Measurements from ENCODE around the gene USP40. TPM values are rescaled to one million over a fixed set of nuclear protein-coding genes. Genes with fewer than 3 reads are reported as not detected.
A peak's percentile ranks its signal among the peaks of the same experiment; 100 is the strongest.

The USP40 gene
- total and polyA plus RNA-seq, 2 of the 8 experiments (the other 6 are each of a cell fraction or from before 2014, with no cell fraction given), result 12.0 to 15.7 TPM

DNA sequence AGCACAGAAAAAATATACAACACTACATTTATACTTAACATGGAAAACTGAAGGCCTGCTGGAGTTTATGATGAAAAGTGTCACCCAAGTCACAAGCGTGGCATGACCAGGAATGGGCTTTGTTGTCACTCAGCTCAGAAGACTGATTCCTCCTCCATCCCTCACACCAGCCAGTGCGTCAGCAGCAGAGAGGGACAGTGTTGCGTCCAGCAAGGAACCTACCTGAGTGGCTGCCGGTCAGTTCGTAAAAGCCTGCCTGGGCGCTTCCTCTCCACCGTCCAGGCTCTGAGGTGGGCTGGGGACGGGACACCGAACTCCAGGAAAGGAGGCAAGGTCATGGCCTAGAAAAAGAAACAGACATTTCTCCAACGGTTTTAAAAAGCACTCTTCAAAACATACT lies 77.4 kb downstream of the USP40 start:
- no peak overlapping the region for H3K27ac ChIP-seq (ENCODE audit: low read depth, low read length)
- no peak overlapping the region for H2AFZ ChIP-seq (ENCODE audit: low read length)
- no peak overlapping the region for H4K91ac ChIP-seq (replicated peaks; ENCODE audit: insufficient read length, low read length)
- no peak overlapping the region for H3K9ac ChIP-seq (replicated peaks in 1 of 4; ENCODE audit: extremely low read depth in 1 of 4, low read depth in 3 of 4, low read length in 3 of 4)
- H3K27me3 ChIP-seq (replicated peaks in 1 of 4; ENCODE audit: control insufficient read depth in 3 of 4, extremely low read depth in 1 of 4, insufficient read depth in 3 of 4, low read length in 3 of 4), result no peaks in the 10 kb centered on the region
- H4K20me1 ChIP-seq (replicated peaks in 1 of 2; ENCODE audit: control insufficient read depth in 1 of 2, insufficient read depth in 2 of 2, low read length in 2 of 2), result no peaks in the 10 kb centered on the region
- no peaks in the 10 kb centered on the region for H3K79me1 ChIP-seq (ENCODE audit: low read depth, low read length)
- ChIA-PET POLR2A (ENCODE audit: partially characterized antibody) (no interaction called here), CTCF (ENCODE audit: partially characterized antibody) (interaction anchor here (1.0 to 1.5 kb wide), 4 partner anchors 10 to 40 kb away, joined by 3 to 4 read pairs (median 3); no protein-coding TSS in a partner anchor)
- no peak overlapping the region for H2AK5ac ChIP-seq (ENCODE audit: low read depth, low read length)
- H3K14ac ChIP-seq (ENCODE audit: insufficient read length), result no peak overlapping the region
- no peaks in the 10 kb centered on the region for H3K23me2 ChIP-seq (ENCODE audit: low read depth, low read length)
- no peak overlapping the region for H3K4me2 ChIP-seq (ENCODE audit: insufficient read depth in 1 of 2, low read depth in 2 of 2, low read length in 2 of 2)
- H2BK5ac ChIP-seq (ENCODE audit: low read depth, low read length), result no peak overlapping the region
- no peak overlapping the region for H4K5ac ChIP-seq (ENCODE audit: insufficient read length, low read depth, low read length)
- WGBS, 2 experiments (ENCODE audit: extremely low coverage in 1 of 2, insufficient coverage in 1 of 2, insufficient read length in 1 of 2, insufficient replicate concordance in 2 of 2, low coverage in 1 of 2, low lambda C conversion rate in 2 of 2, missing lambda C conversion rate in 1 of 2), result 90% methylated on average over 10 of the region's 10 CpGs; no CpG with 5 or more reads in 1 of the 2 experiments
- no peak overlapping the region for H3K23ac ChIP-seq (ENCODE audit: insufficient read length)
- H3K9me3 ChIP-seq (ENCODE audit: insufficient read depth in 2 of 2, low read depth in 1 of 2, low read length in 1 of 2), result no peaks in the 10 kb centered on the region
- H2BK15ac ChIP-seq (ENCODE audit: low read length), result no peak overlapping the region
- no peak overlapping the region for H3K4me3 ChIP-seq (ENCODE audit: extremely low read depth in 1 of 4, insufficient read depth in 2 of 4, low read depth in 3 of 4, low read length in 4 of 4)
- H3K18ac ChIP-seq (ENCODE audit: extremely low read depth, low read length), result no peak overlapping the region
- no peak overlapping the region for H2BK12ac ChIP-seq (ENCODE audit: low read depth, low read length)
- no peak for FAIRE-seq
- no peak overlapping the region for H2BK120ac ChIP-seq (replicated peaks; ENCODE audit: low read depth, low read length)
- no peak overlapping the region for H3K4ac ChIP-seq (replicated peaks; ENCODE audit: insufficient read length, low read depth, low read length)
- no peak overlapping the region for H2BK20ac ChIP-seq (ENCODE audit: low read length)
- DNase-seq (ENCODE audit: low read depth in 1 of 2, low spot score in 2 of 2), result no peak
- H3K56ac ChIP-seq (replicated peaks; ENCODE audit: insufficient read length, low read depth, low read length), result no peak overlapping the region
- H4K8ac ChIP-seq (ENCODE audit: extremely low read depth, insufficient read depth, low read length), result peak overlapping the region; percentile 71
- no peaks in the 10 kb centered on the region for H3K79me2 ChIP-seq (ENCODE audit: control insufficient read depth in 1 of 2, insufficient read depth in 2 of 2, low read length in 2 of 2)
- H3K4me1 ChIP-seq (replicated peaks in 1 of 4; ENCODE audit: control insufficient read depth in 3 of 4, insufficient read depth in 4 of 4, low read length in 3 of 4), result no peaks in the 10 kb centered on the region
- H3K36me3 ChIP-seq (ENCODE audit: control insufficient read depth in 2 of 4, insufficient read depth in 4 of 4, low read length in 3 of 4), result no peaks in the 10 kb centered on the region
- no peak for TF ChIP-seq BRCA1 (IDR thresholded peaks at IDR 0.05; ENCODE audit: low read depth, low read length)
- no peak for TF ChIP-seq POLR2A (IDR thresholded peaks at IDR 0.05; ENCODE audit: control extremely low read depth in 1 of 2, low read depth in 2 of 2, low read length in 2 of 2)
- no peak for TF ChIP-seq EGR1 (IDR thresholded peaks at IDR 0.05; ENCODE audit: borderline replicate concordance, low read depth, low read length)
- no peak for TF ChIP-seq SIRT6 (IDR thresholded peaks at IDR 0.05; ENCODE audit: low read length)
- no peak for TF ChIP-seq SP1 (IDR thresholded peaks at IDR 0.05; ENCODE audit: low read depth, low read length)
- TF ChIP-seq CHD1 (IDR thresholded peaks at IDR 0.05; ENCODE audit: low read depth, low read length), result no peak
- TF ChIP-seq, protein P1, sequence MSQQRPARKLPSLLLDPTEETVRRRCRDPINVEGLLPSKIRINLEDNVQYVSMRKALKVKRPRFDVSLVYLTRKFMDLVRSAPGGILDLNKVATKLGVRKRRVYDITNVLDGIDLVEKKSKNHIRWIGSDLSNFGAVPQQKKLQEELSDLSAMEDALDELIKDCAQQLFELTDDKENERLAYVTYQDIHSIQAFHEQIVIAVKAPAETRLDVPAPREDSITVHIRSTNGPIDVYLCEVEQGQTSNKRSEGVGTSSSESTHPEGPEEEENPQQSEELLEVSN (IDR thresholded peaks at IDR 0.05), result no peak
- TF ChIP-seq, protein P2, sequence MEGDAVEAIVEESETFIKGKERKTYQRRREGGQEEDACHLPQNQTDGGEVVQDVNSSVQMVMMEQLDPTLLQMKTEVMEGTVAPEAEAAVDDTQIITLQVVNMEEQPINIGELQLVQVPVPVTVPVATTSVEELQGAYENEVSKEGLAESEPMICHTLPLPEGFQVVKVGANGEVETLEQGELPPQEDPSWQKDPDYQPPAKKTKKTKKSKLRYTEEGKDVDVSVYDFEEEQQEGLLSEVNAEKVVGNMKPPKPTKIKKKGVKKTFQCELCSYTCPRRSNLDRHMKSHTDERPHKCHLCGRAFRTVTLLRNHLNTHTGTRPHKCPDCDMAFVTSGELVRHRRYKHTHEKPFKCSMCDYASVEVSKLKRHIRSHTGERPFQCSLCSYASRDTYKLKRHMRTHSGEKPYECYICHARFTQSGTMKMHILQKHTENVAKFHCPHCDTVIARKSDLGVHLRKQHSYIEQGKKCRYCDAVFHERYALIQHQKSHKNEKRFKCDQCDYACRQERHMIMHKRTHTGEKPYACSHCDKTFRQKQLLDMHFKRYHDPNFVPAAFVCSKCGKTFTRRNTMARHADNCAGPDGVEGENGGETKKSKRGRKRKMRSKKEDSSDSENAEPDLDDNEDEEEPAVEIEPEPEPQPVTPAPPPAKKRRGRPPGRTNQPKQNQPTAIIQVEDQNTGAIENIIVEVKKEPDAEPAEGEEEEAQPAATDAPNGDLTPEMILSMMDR (IDR thresholded peaks at IDR 0.05; ENCODE audit: control extremely low read depth in 1 of 3, insufficient read depth in 1 of 3, low read depth in 1 of 3, low read length in 3 of 3), result no peak
- TF ChIP-seq RNF2 (IDR thresholded peaks at IDR 0.05; ENCODE audit: borderline replicate concordance, low read depth, low read length, missing control alignments, poor library complexity, severe bottlenecking), result no peak
- TF ChIP-seq ZNF274 (IDR thresholded peaks at IDR 0.05; ENCODE audit: borderline replicate concordance, extremely low read depth, low read length), result no peak
- no peak for TF ChIP-seq JUN (IDR thresholded peaks at IDR 0.05; ENCODE audit: low read depth, low read length)
- no peak for TF ChIP-seq ASH2L (IDR thresholded peaks at IDR 0.05; ENCODE audit: low read length)
